Keratinocyte (primary cell): ENCODE results near the gene TENM4.

Experiments used
- EZH2 ChIP-seq: IDR thresholded peaks from one replicate; pipeline ENCODE4 v1.6.1; 2012; ENCODE audit warnings: inconsistent platforms, mild to moderate bottlenecking, low read length, moderate library complexity
- TF ChIP-seq, protein P1 (sequence below), 3 experiments: IDR thresholded peaks in 1 of 3; conservative IDR thresholded peaks in 1 of 3; optimal IDR thresholded peaks in 1 of 3; 2 replicates in 2 of 3; 3 replicates in 1 of 3; pipeline versions ENCODE3 to v1.5.1; 2011; ENCODE audit warnings: low read length in 3 of 3, mild to moderate bottlenecking in 3 of 3, moderate library complexity in 2 of 3, control low read depth in 1 of 3, inconsistent platforms in 1 of 3; ENCODE audit not compliant: insufficient read depth in 2 of 3; ENCODE audit errors: extremely low read depth in 1 of 3

GRCh38 chr11:79290761-79291160 lies 150.1 kb downstream of the TENM4 start:
- TF ChIP-seq, protein P1, sequence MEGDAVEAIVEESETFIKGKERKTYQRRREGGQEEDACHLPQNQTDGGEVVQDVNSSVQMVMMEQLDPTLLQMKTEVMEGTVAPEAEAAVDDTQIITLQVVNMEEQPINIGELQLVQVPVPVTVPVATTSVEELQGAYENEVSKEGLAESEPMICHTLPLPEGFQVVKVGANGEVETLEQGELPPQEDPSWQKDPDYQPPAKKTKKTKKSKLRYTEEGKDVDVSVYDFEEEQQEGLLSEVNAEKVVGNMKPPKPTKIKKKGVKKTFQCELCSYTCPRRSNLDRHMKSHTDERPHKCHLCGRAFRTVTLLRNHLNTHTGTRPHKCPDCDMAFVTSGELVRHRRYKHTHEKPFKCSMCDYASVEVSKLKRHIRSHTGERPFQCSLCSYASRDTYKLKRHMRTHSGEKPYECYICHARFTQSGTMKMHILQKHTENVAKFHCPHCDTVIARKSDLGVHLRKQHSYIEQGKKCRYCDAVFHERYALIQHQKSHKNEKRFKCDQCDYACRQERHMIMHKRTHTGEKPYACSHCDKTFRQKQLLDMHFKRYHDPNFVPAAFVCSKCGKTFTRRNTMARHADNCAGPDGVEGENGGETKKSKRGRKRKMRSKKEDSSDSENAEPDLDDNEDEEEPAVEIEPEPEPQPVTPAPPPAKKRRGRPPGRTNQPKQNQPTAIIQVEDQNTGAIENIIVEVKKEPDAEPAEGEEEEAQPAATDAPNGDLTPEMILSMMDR (optimal IDR thresholded peaks at IDR 0.05 in 1 of 3, IDR thresholded peaks at IDR 0.05 in 1 of 3, conservative IDR thresholded peaks at IDR 0.05 in 1 of 3; ENCODE audit: extremely low read depth in 1 of 3, insufficient read depth in 2 of 3, low read length in 3 of 3) = no peak
- no peak for TF ChIP-seq EZH2
